Right lobe of liver (tissue), 6 donors: ENCODE measurements around the gene CAV3. TPM values are rescaled to one million over a fixed set of nuclear protein-coding genes. Genes with fewer than 3 reads are reported as not detected.

Source experiments
- ATAC-seq, 4 donors: fragments of 200-7000 bp; cut with Tn5 transposase; one replicate each; pipeline ENCODE4 v1.9.1; 2020; ENCODE audit warnings: mild to moderate bottlenecking in 4 of 4, moderate library complexity in 4 of 4
- DNase-seq, 3 donors: peaks; one replicate each; pipeline ENCODE4 v3.0.0-alpha.2; 2020
- H3K27ac ChIP-seq, 3 donors: fragments of 200-600 bp; one replicate each; pipeline ENCODE4 v1.8.0; 2022
- H3K27me3 ChIP-seq, 2 donors: fragments of 200-600 bp; one replicate each; pipeline ENCODE4 v1.8.0; 2022
- H3K36me3 ChIP-seq, 4 donors: fragments of 200-600 bp; sonication (generic) in 1 of 4; one replicate each; pipeline versions ENCODE4 v1.5.1 to v1.8.0; 2017 to 2022; ENCODE audit warnings: control low read depth in 1 of 4
- H3K4me1 ChIP-seq, 4 donors: fragments of 200-600 bp; sonication (generic) in 1 of 4; one replicate each; pipeline versions ENCODE4 v1.5.1 to v1.8.0; 2017 to 2022; ENCODE audit warnings: control low read depth in 1 of 4
- H3K4me3 ChIP-seq, 3 donors: fragments of 200-600 bp; one replicate each; pipeline ENCODE4 v1.8.0; 2022
- H3K9me3 ChIP-seq, 4 donors: fragments of 200-600 bp; sonication (generic) in 1 of 4; one replicate each; pipeline versions ENCODE4 v1.5.1 to v1.8.0; 2017 to 2022; ENCODE audit warnings: control low read depth in 1 of 4
- CTCF ChIP-seq, 4 donors: fragments of 200-600 bp in 3 of 4; fragments of 450-650 bp in 1 of 4; IDR thresholded peaks; one replicate each; pipeline versions ENCODE4 v1.5.1 to v1.8.0; 2016 to 2022; ENCODE audit warnings: antibody characterized with exemption in 4 of 4, mild to moderate bottlenecking in 2 of 4
- POLR2A ChIP-seq: fragments of 450-650 bp; IDR thresholded peaks from one replicate; pipeline ENCODE4 v1.6.1; 2017; ENCODE audit warnings: antibody characterized with exemption, mild to moderate bottlenecking
- WGBS: methylation state at CpG from one replicate; pipeline ENCODE4 v1.1.6; 2018; ENCODE audit warnings: low coverage, low lambda C conversion rate; ENCODE audit not compliant: insufficient coverage; ENCODE audit errors: missing lambda C conversion rate; 5-methylcytosine and 5-hydroxymethylcytosine counted together
- intact Hi-C, 2 donors: fragments of 100-400 bp; cut with DNase I; formaldehyde crosslinking; loops; one replicate each; pipeline versions ENCODE4 v1.11.2 to v1.14.1; 2022
- total RNA-seq, 6 experiments: library from RNA; depleted of rRNA in 2 of 6; stranded (reverse); fragments of >200 nt in 2 of 6; fragmentation: NEBNext Ultra II Directional in 3 of 6; extraction: Animal tissue kit (Norgen Biotek cat#: 25700) in 3 of 6; gene quantifications; one replicate each; pipeline versions ENCODE4 v1.1.0 to v1.2.4, GENCODE V29; 2016 to 2023
- donor health status: DM: no; HTN: yes; CAD: no.
- donor health status: DM: no; HTN: no; CAD: no.
- donor health status: DM: no; HTN: no; CAD: no.
- donor health status: DM: no; HTN: yes; CAD: no.
- donor health status: DM: no; HTN: yes; CAD: no.

The CAV3 gene
- total RNA-seq, 6 experiments from 2014 or later, result not detected

- Histone ChIP-seq H3K4me3 (no peak overlapping the region), H3K4me1 (no peaks in the 10 kb centered on the region), H3K27me3 (no peaks in the 10 kb centered on the region), H3K36me3 (no peaks in the 10 kb centered on the region), H3K27ac (no peak overlapping the region), H3K9me3 (no peaks in the 10 kb centered on the region)
- intact Hi-C loops, result no loop called here
- ATAC-seq (no peak), DNase-seq (no peak)
- WGBS, result 29% methylated on average over 3 of the region's 3 CpGs
- TF ChIP-seq POLR2A, result no peak
- TF ChIP-seq CTCF (IDR thresholded peaks at IDR 0.05), result no peak
Measured at GRCh38 chr3:8755097-8755496, 21.5 kb downstream of the CAV3 start.

GRCh38 chr3:8755564-8756237 lies 22.1 kb downstream of the CAV3 start:
- no peak for DNase-seq
- no peak overlapping the region for H3K4me3 ChIP-seq
- 64% methylated on average over 6 of the region's 6 CpGs for WGBS
- H3K36me3 ChIP-seq, result no peaks in the 10 kb centered on the region
- H3K4me1 ChIP-seq, result no peaks in the 10 kb centered on the region
- no peak for ATAC-seq
- TF ChIP-seq CTCF (IDR thresholded peaks at IDR 0.05), result no peak
- no peak for TF ChIP-seq POLR2A
- H3K9me3 ChIP-seq, result no peaks in the 10 kb centered on the region
- intact Hi-C loops, result no loop called here
- no peaks in the 10 kb centered on the region for H3K27me3 ChIP-seq
- no peak overlapping the region for H3K27ac ChIP-seq

- no peaks in the 10 kb centered on the region for H3K36me3 ChIP-seq
- H3K9me3 ChIP-seq, result no peaks in the 10 kb centered on the region
- H3K27ac ChIP-seq, result no peak overlapping the region
- WGBS, result no CpG with 5 or more reads among the region's 7 CpGs
- DNase-seq, result no peak
- intact Hi-C loops, result no loop called here
- H3K4me1 ChIP-seq, result no peaks in the 10 kb centered on the region
- no peak for TF ChIP-seq CTCF (IDR thresholded peaks at IDR 0.05)
- TF ChIP-seq POLR2A, result no peak
- no peak overlapping the region for H3K4me3 ChIP-seq
- no peaks in the 10 kb centered on the region for H3K27me3 ChIP-seq
- ATAC-seq, result no peak
Measured at GRCh38 chr3:8756671-8757070, 23.1 kb downstream of the CAV3 start.

GRCh38 chr3:8757551-8758518 lies 24.2 kb downstream of the CAV3 start:
- no peaks in the 10 kb centered on the region for H3K9me3 ChIP-seq
- H3K27me3 ChIP-seq, result no peaks in the 10 kb centered on the region
- H3K36me3 ChIP-seq, result no peaks in the 10 kb centered on the region
- WGBS, result 84% methylated on average over 13 of the region's 24 CpGs
- H3K4me1 ChIP-seq, result no peaks in the 10 kb centered on the region
- H3K27ac ChIP-seq, result no peak overlapping the region
- DNase-seq (no peak), ATAC-seq (no peak)
- intact Hi-C loops, result no loop called here
- TF ChIP-seq CTCF (IDR thresholded peaks at IDR 0.05), result no peak
- no peak for TF ChIP-seq POLR2A
- H3K4me3 ChIP-seq, result no peak overlapping the region
